Colonic mucosa (tissue), 4 donors: ENCODE measurements around the gene POLD3. TPM values are rescaled to one million over a fixed set of nuclear protein-coding genes. Genes with fewer than 3 reads are reported as not detected.

Source experiments
- DNase-seq: peaks from one replicate; pipeline ENCODE4 v3.0.0-alpha.2; 2020
- H3K27ac ChIP-seq: fragments of 200-600 bp; one replicate; pipeline ENCODE4 v1.8.0; 2021
- H3K27me3 ChIP-seq: fragments of 200-600 bp; one replicate; pipeline ENCODE4 v1.8.0; 2021
- H3K36me3 ChIP-seq: fragments of 200-600 bp; one replicate; pipeline ENCODE4 v1.8.0; 2021
- H3K4me1 ChIP-seq: fragments of 200-600 bp; one replicate; pipeline ENCODE4 v1.8.0; 2021; ENCODE audit warnings: mild to moderate bottlenecking
- H3K4me3 ChIP-seq: fragments of 200-600 bp; one replicate; pipeline ENCODE4 v1.8.0; 2021
- H3K9ac ChIP-seq, 2 donors: one replicate each; pipeline ENCODE4 v1.7.0; 2013; ENCODE audit warnings: control low read depth in 2 of 2, low read depth in 2 of 2, low read length in 2 of 2
- H3K9me3 ChIP-seq: fragments of 200-600 bp; one replicate; pipeline ENCODE4 v1.8.0; 2021
- CTCF ChIP-seq: fragments of 200-600 bp; IDR thresholded peaks from one replicate; pipeline ENCODE4 v1.8.0; 2022; ENCODE audit warnings: antibody characterized with exemption, mild to moderate bottlenecking
- intact Hi-C: fragments of 100-400 bp; cut with DNase I; formaldehyde crosslinking; loops from one replicate; pipeline ENCODE4 v1.14.1; 2022
- total RNA-seq, 2 donors: library from RNA; stranded (reverse); fragmentation: NEBNext Ultra II Directional in 1 of 2; extraction: Animal tissue kit (Norgen Biotek cat#: 25700) in 1 of 2; gene quantifications; one replicate each; pipeline ENCODE4 v1.2.1, GENCODE V29; 2021
- donor health status: healthy.
- donor health status: DM: no; HTN: no; CAD: no.
- donor health status: DM: no; HTN: no; CAD: no.

Gene POLD3
- total RNA-seq, 2 donors from 2014 or later: 20.0 to 33.9 TPM

- intact Hi-C loops: no loop called here
- H3K9me3 ChIP-seq: no peaks in the 10 kb centered on the region
- no peak for TF ChIP-seq CTCF
- no peak overlapping the region for H3K4me3 ChIP-seq
- no peaks in the 10 kb centered on the region for H3K27me3 ChIP-seq
- no peaks in the 10 kb centered on the region for H3K36me3 ChIP-seq
- no peak overlapping the region for H3K9ac ChIP-seq
- DNase-seq: no peak
- H3K27ac ChIP-seq: peak overlapping the region; percentile 47
- no peaks in the 10 kb centered on the region for H3K4me1 ChIP-seq
These were observed 51.7 kb downstream of the POLD3 start for GRCh38 chr11:74644081-74644480.

- no peaks in the 10 kb centered on the region for H3K36me3 ChIP-seq
- peak overlapping the region; percentile 4 for H3K27ac ChIP-seq
- H3K4me1 ChIP-seq: no peaks in the 10 kb centered on the region
- no peak for TF ChIP-seq CTCF
- H3K9me3 ChIP-seq: no peaks in the 10 kb centered on the region
- no peaks in the 10 kb centered on the region for H3K27me3 ChIP-seq
- H3K4me3 ChIP-seq: no peak overlapping the region
- no peak overlapping the region for H3K9ac ChIP-seq
- no peak for DNase-seq
- intact Hi-C loops: no loop called here
These were observed 53.8 kb downstream of the POLD3 start for GRCh38 chr11:74646215-74646614.

GRCh38 chr11:74646954-74647353 lies 54.6 kb downstream of the POLD3 start:
- Histone ChIP-seq H3K27me3 (no peaks in the 10 kb centered on the region), H3K4me3 (no peak overlapping the region), H3K27ac (no peak overlapping the region), H3K9me3 (no peaks in the 10 kb centered on the region), H3K4me1 (no peaks in the 10 kb centered on the region), H3K9ac (no peak overlapping the region), H3K36me3 (no peaks in the 10 kb centered on the region)
- no peak for TF ChIP-seq CTCF
- no peak for DNase-seq
- intact Hi-C loops: no loop called here

GRCh38 chr11:74647404-74647803 lies 55.0 kb downstream of the POLD3 start:
- no peaks in the 10 kb centered on the region for H3K9me3 ChIP-seq
- H3K4me3 ChIP-seq: no peak overlapping the region
- no peak overlapping the region for H3K27ac ChIP-seq
- no peak for DNase-seq
- TF ChIP-seq CTCF: no peak
- H3K36me3 ChIP-seq: no peaks in the 10 kb centered on the region
- H3K9ac ChIP-seq: no peak overlapping the region
- no peaks in the 10 kb centered on the region for H3K4me1 ChIP-seq
- H3K27me3 ChIP-seq: no peaks in the 10 kb centered on the region
- intact Hi-C loops: no loop called here

GRCh38 chr11:74647831-74648230 lies 55.4 kb downstream of the POLD3 start:
- H3K9ac ChIP-seq: no peak overlapping the region
- no peaks in the 10 kb centered on the region for H3K36me3 ChIP-seq
- no peaks in the 10 kb centered on the region for H3K9me3 ChIP-seq
- no peaks in the 10 kb centered on the region for H3K27me3 ChIP-seq
- intact Hi-C loops: no loop called here
- no peaks in the 10 kb centered on the region for H3K4me1 ChIP-seq
- DNase-seq: no peak
- no peak overlapping the region for H3K27ac ChIP-seq
- no peak overlapping the region for H3K4me3 ChIP-seq
- TF ChIP-seq CTCF: no peak

GRCh38 chr11:74648894-74649293 lies 56.5 kb downstream of the POLD3 start:
- Histone ChIP-seq H3K9me3 (no peaks in the 10 kb centered on the region), H3K4me1 (no peaks in the 10 kb centered on the region), H3K4me3 (no peak overlapping the region), H3K36me3 (no peaks in the 10 kb centered on the region), H3K27ac (no peak overlapping the region), H3K27me3 (no peaks in the 10 kb centered on the region), H3K9ac (no peak overlapping the region)
- intact Hi-C loops: no loop called here
- TF ChIP-seq CTCF: no peak
- DNase-seq: no peak
